Keratinocyte (primary cell): Measurements from ENCODE around the gene ALCAM. TPM values are rescaled to one million over a fixed set of nuclear protein-coding genes. Genes with fewer than 3 reads are reported as not detected.

Experiments used
- DNase-seq: peaks from one replicate; pipeline ENCODE4 v3.0.0-alpha.2; 2011; ENCODE audit warnings: low read depth, missing footprints, low spot score
- FAIRE-seq: peaks from 2 replicates; lab custom pipeline; 2011; peaks lifted over from hg19 to GRCh38; lab: Jason Lieb, UNC
- H2AFZ ChIP-seq: 2 replicates; pipeline ENCODE4 v1.6.0; 2012; ENCODE audit warnings: low read length, control low read depth, inconsistent platforms; ENCODE audit not compliant: control insufficient read depth
- H3K27ac ChIP-seq: 2 replicates; pipeline ENCODE4 v1.5.1; 2011; ENCODE audit warnings: low read length; ENCODE audit not compliant: control insufficient read depth, insufficient read depth
- H3K27me3 ChIP-seq: 3 replicates; pipeline ENCODE4 v1.6.0; 2011; ENCODE audit warnings: low read length; ENCODE audit not compliant: control insufficient read depth, insufficient read depth; ENCODE audit errors: extremely low read depth
- H3K36me3 ChIP-seq, 2 experiments: 2 replicates in 1 of 2; 3 replicates in 1 of 2; pipeline ENCODE4 v1.5.1; 2011; ENCODE audit warnings: low read length in 2 of 2, mild to moderate bottlenecking in 1 of 2; ENCODE audit not compliant: control insufficient read depth in 2 of 2, insufficient read depth in 2 of 2; ENCODE audit errors: extremely low read depth in 1 of 2
- H3K4me1 ChIP-seq: 3 replicates; pipeline ENCODE4 v1.5.1; 2011; ENCODE audit warnings: low read length; ENCODE audit not compliant: control insufficient read depth, insufficient read depth; ENCODE audit errors: extremely low read depth
- H3K4me2 ChIP-seq: 3 replicates; pipeline ENCODE4 v1.6.0; 2011; ENCODE audit warnings: low read depth, low read length; ENCODE audit not compliant: control insufficient read depth, insufficient read depth; ENCODE audit errors: extremely low read depth
- H3K4me3 ChIP-seq, 3 experiments: fragments of 200-600 bp in 1 of 3; sonication (generic) in 1 of 3; 2 replicates in 2 of 3; 3 replicates in 1 of 3; pipeline ENCODE4 v1.5.1; 2011 to 2016; ENCODE audit warnings: low read length in 3 of 3, mild to moderate bottlenecking in 3 of 3, control low read depth in 2 of 3, inconsistent platforms in 1 of 3, low read depth in 1 of 3, mixed read lengths in 1 of 3, mixed run types in 1 of 3, moderate library complexity in 1 of 3; ENCODE audit not compliant: control insufficient read depth in 2 of 3, insufficient read depth in 2 of 3; ENCODE audit errors: extremely low read depth in 1 of 3
- H3K79me2 ChIP-seq: 2 replicates; pipeline ENCODE4 v1.6.0; 2012; ENCODE audit warnings: low read length; ENCODE audit not compliant: control insufficient read depth, insufficient read depth
- H3K9ac ChIP-seq: 3 replicates; pipeline ENCODE4 v1.6.0; 2011; ENCODE audit warnings: low read length; ENCODE audit not compliant: control insufficient read depth, insufficient read depth; ENCODE audit errors: extremely low read depth
- H3K9me1 ChIP-seq: 3 replicates; pipeline ENCODE4 v1.6.0; 2011; ENCODE audit warnings: low read length; ENCODE audit not compliant: control insufficient read depth, insufficient read depth; ENCODE audit errors: extremely low read depth
- H3K9me3 ChIP-seq: 2 replicates; pipeline ENCODE4 v1.5.1; 2012; ENCODE audit warnings: low read depth, low read length; ENCODE audit not compliant: control insufficient read depth
- H4K20me1 ChIP-seq: 3 replicates; pipeline ENCODE4 v1.6.0; 2011; ENCODE audit warnings: low read length; ENCODE audit not compliant: control insufficient read depth, insufficient read depth; ENCODE audit errors: extremely low read depth
- EZH2 ChIP-seq: IDR thresholded peaks from one replicate; pipeline ENCODE4 v1.6.1; 2012; ENCODE audit warnings: inconsistent platforms, mild to moderate bottlenecking, low read length, moderate library complexity
- dilution Hi-C: fragments of 300-500 bp; cut with MboI; formaldehyde crosslinking; loops from one replicate; pipeline ENCODE4 v1.7.0; 2020; ENCODE audit warnings: low sequenced_read_pairs; ENCODE audit not compliant: extremely low pct_ligation_motif_present
- polyA plus RNA-seq, 5 experiments: library from polyadenylated mRNA; depleted of rRNA in 3 of 5; stranded (reverse) in 3 of 5; stranded (forward) in 1 of 5; unstranded in 1 of 5; fragments of >200 nt; gene quantifications; 1 replicate in 1 of 5; 2 replicates in 3 of 5; 3 replicates in 1 of 5; pipeline versions ENCODE4 v1.2.1 to v1.2.3, GENCODE V29; 2011 to 2012; ENCODE audit warnings: missing spikeins in 2 of 5, low read depth in 1 of 5, low replicate concordance in 1 of 5
- TF ChIP-seq, protein P1 (sequence below), 3 experiments: IDR thresholded peaks in 1 of 3; conservative IDR thresholded peaks in 1 of 3; optimal IDR thresholded peaks in 1 of 3; 2 replicates in 2 of 3; 3 replicates in 1 of 3; pipeline versions ENCODE3 to v1.5.1; 2011; ENCODE audit warnings: low read length in 3 of 3, mild to moderate bottlenecking in 3 of 3, moderate library complexity in 2 of 3, control low read depth in 1 of 3, inconsistent platforms in 1 of 3; ENCODE audit not compliant: insufficient read depth in 2 of 3; ENCODE audit errors: extremely low read depth in 1 of 3

ALCAM gene
- polyA plus RNA-seq, 1 donor (not counting 4 experiments of a cell fraction or from before 2014, with no cell fraction given), result 71.3 TPM

DNA sequence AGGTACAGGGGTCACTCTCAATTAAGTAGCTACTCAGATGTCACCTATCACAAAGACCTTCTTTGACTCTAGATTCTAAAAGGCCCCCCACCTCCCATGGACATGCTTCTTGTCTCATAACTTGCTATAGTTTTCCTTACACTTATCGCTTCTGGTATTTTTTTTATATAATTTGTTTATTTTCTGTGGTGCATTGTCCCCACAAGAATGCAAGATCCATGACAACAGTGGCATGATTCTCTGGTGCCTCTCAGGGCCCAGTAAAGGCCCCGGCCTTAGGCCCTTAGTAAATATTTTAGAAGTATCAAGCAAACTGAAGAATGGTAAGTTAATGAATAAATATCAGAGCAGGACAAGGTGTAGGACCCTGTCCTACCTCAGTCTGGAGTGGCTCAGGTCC, 253.5 kb downstream of the ALCAM start:
- Histone ChIP-seq H3K9me1 (no peaks in the 10 kb centered on the region), H3K27ac (no peak overlapping the region), H4K20me1 (no peaks in the 10 kb centered on the region), H3K4me1 (no peaks in the 10 kb centered on the region), H2AFZ (no peak overlapping the region), H3K9ac (no peak overlapping the region), H3K9me3 (no peaks in the 10 kb centered on the region), H3K79me2 (no peaks in the 10 kb centered on the region), H3K27me3 (no peaks in the 10 kb centered on the region), H3K36me3 (no peaks in the 10 kb centered on the region), H3K4me2 (no peak overlapping the region), H3K4me3 (no peak overlapping the region)
- no peak for TF ChIP-seq EZH2
- TF ChIP-seq, protein P1, sequence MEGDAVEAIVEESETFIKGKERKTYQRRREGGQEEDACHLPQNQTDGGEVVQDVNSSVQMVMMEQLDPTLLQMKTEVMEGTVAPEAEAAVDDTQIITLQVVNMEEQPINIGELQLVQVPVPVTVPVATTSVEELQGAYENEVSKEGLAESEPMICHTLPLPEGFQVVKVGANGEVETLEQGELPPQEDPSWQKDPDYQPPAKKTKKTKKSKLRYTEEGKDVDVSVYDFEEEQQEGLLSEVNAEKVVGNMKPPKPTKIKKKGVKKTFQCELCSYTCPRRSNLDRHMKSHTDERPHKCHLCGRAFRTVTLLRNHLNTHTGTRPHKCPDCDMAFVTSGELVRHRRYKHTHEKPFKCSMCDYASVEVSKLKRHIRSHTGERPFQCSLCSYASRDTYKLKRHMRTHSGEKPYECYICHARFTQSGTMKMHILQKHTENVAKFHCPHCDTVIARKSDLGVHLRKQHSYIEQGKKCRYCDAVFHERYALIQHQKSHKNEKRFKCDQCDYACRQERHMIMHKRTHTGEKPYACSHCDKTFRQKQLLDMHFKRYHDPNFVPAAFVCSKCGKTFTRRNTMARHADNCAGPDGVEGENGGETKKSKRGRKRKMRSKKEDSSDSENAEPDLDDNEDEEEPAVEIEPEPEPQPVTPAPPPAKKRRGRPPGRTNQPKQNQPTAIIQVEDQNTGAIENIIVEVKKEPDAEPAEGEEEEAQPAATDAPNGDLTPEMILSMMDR (optimal IDR thresholded peaks at IDR 0.05 in 1 of 3, IDR thresholded peaks at IDR 0.05 in 1 of 3, conservative IDR thresholded peaks at IDR 0.05 in 1 of 3; ENCODE audit: extremely low read depth in 1 of 3, insufficient read depth in 2 of 3, low read length in 3 of 3), result no peak
- no peak for DNase-seq
- dilution Hi-C loops, result no loop called here
- FAIRE-seq, result no peak

DNA sequence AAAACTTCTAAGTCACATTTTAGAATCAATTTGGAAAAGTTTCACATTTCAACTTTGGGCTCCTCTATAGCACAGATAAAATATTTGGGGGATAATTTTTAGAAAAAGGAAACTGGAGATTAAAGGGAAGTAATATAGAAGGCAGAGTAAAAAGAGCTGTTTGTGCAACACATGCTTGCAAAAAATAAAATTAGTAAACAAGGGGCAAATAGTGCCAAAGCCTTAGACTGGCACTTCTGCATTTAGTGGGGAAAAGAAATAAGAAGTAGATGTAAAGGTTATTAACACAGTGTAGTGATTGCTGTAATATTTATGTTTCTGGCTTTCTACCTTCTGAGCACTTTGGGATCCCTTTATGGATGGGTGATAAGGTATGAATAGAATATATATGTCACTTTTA, 255.5 kb downstream of the ALCAM start:
- Histone ChIP-seq H3K9me1 (no peaks in the 10 kb centered on the region), H3K79me2 (no peaks in the 10 kb centered on the region), H2AFZ (no peak overlapping the region), H3K4me3 (no peak overlapping the region), H4K20me1 (no peaks in the 10 kb centered on the region), H3K4me2 (no peak overlapping the region), H3K36me3 (no peaks in the 10 kb centered on the region), H3K9ac (no peak overlapping the region), H3K27ac (no peak overlapping the region), H3K27me3 (no peaks in the 10 kb centered on the region), H3K4me1 (no peaks in the 10 kb centered on the region), H3K9me3 (no peaks in the 10 kb centered on the region)
- dilution Hi-C loops, result no loop called here
- no peak for FAIRE-seq
- TF ChIP-seq EZH2, result no peak
- TF ChIP-seq, protein P1 (optimal IDR thresholded peaks at IDR 0.05 in 1 of 3, IDR thresholded peaks at IDR 0.05 in 1 of 3, conservative IDR thresholded peaks at IDR 0.05 in 1 of 3; ENCODE audit: extremely low read depth in 1 of 3, insufficient read depth in 2 of 3, low read length in 3 of 3), result no peak
- no peak for DNase-seq
